K562 (cell line): ENCODE results near the gene NXNL2. TPM values are rescaled to one million over a fixed set of nuclear protein-coding genes. Genes with fewer than 3 reads are reported as not detected.
A peak's percentile ranks its signal among the peaks of the same experiment; 100 is the strongest.

ENCODE experiments used
- ATAC-seq: fragments of 200-7000 bp; cut with Tn5 transposase; 3 replicates; pipeline ENCODE4 v1.9.1; 2020; ENCODE audit warnings: moderate library complexity
- BruUV-seq: library from RNA; stranded (reverse); fragments of 400-500 nt; replicated peaks from 2 replicates; lab custom pipeline; 2021; lab: Mats Ljungman, UMichigan
- CTCF ChIA-PET: fragments of 300-600 bp; formaldehyde crosslinking; extraction: SDS; loops from one replicate; lab custom pipeline; 2021; ENCODE audit warnings: low intra/inter-chr PET ratio; lab: Yijun Ruan, JAX
- POLR2A ChIA-PET: fragments of 300-600, 350-650 bp; sonication (Branson Sonifier 250); formaldehyde crosslinking; extraction: SDS; loops from one replicate; lab custom pipeline; 2021; ENCODE audit warnings: antibody characterized with exemption, inconsistent platforms; lab: Yijun Ruan, JAX
- DNase-seq, 4 experiments: peaks; one replicate each; pipeline versions ENCODE4 v3.0.0 to v3.0.0-alpha.2; 2011 to 2018; ENCODE audit warnings: low spot score in 3 of 4, mixed read lengths in 3 of 4; ENCODE audit errors: extremely low read depth in 1 of 4
- FAIRE-seq: peaks from 2 replicates; lab custom pipeline; 2011; peaks lifted over from hg19 to GRCh38; lab: Jason Lieb, UNC
- H2AFZ ChIP-seq: 2 replicates; pipeline ENCODE4 v1.6.0; 2011; ENCODE audit warnings: low read depth, low read length, control low read depth, inconsistent platforms
- H3K27ac ChIP-seq: fragments of 200-600 bp; 3 replicates; pipeline ENCODE4 v1.8.0; 2011; ENCODE audit warnings: low read depth, mild to moderate bottlenecking, control low read depth, inconsistent platforms, low read length, moderate library complexity, mixed read lengths; ENCODE audit errors: extremely low read depth
- H3K27me3 ChIP-seq, 2 experiments: fragments of 300-600 bp in 1 of 2; 2 replicates in 1 of 2; 3 replicates in 1 of 2; pipeline versions ENCODE4 v1.6.0 to v1.8.0; 2011; ENCODE audit warnings: inconsistent platforms in 2 of 2, low read length in 2 of 2, mild to moderate bottlenecking in 1 of 2, mixed read lengths in 1 of 2, moderate library complexity in 1 of 2; ENCODE audit not compliant: control insufficient read depth in 2 of 2, insufficient read depth in 2 of 2
- H3K36me3 ChIP-seq: fragments of 300-600 bp; 3 replicates; pipeline ENCODE4 v1.8.0; 2011; ENCODE audit warnings: mild to moderate bottlenecking, low read length, inconsistent platforms; ENCODE audit not compliant: control insufficient read depth, insufficient read depth
- H3K4me1 ChIP-seq, 2 experiments: fragments of 200-600 bp in 1 of 2; replicated peaks in 1 of 2; 2 replicates in 1 of 2; 3 replicates in 1 of 2; pipeline versions ENCODE4 v1.5.1 to v1.8.0; 2011; ENCODE audit warnings: inconsistent platforms in 2 of 2, low read length in 2 of 2, mild to moderate bottlenecking in 1 of 2, mixed read lengths in 1 of 2, moderate library complexity in 1 of 2; ENCODE audit not compliant: control insufficient read depth in 2 of 2, insufficient read depth in 2 of 2
- H3K4me2 ChIP-seq: 2 replicates; pipeline ENCODE4 v1.6.1; 2011; ENCODE audit warnings: low read length, control low read depth, inconsistent platforms, mixed read lengths; ENCODE audit not compliant: insufficient read depth
- H3K4me3 ChIP-seq: fragments of 200-600 bp; sonication (generic), shearing (Covaris generic); 2 replicates; pipeline ENCODE4 v1.5.1; 2016; ENCODE audit warnings: control low read depth, inconsistent platforms
- H3K79me2 ChIP-seq: fragments of 200-600 bp; 3 replicates; pipeline ENCODE4 v1.8.0; 2011; ENCODE audit warnings: low read length, inconsistent platforms; ENCODE audit not compliant: control insufficient read depth, insufficient read depth
- H3K9ac ChIP-seq, 2 experiments: 2 replicates each; pipeline versions ENCODE4 v1.6.0 to v1.6.1; 2011; ENCODE audit warnings: low read depth in 2 of 2, low read length in 2 of 2, control low read depth in 1 of 2, inconsistent platforms in 1 of 2, mild to moderate bottlenecking in 1 of 2, mixed read lengths in 1 of 2; ENCODE audit not compliant: insufficient read depth in 1 of 2
- H3K9me1 ChIP-seq: one replicate; pipeline ENCODE4 v1.6.0; 2011; ENCODE audit warnings: inconsistent platforms, mild to moderate bottlenecking, low read length, moderate library complexity; ENCODE audit not compliant: control insufficient read depth, insufficient read depth
- H3K9me3 ChIP-seq: replicated peaks from 2 replicates; pipeline ENCODE4 v1.5.1; 2011; ENCODE audit warnings: low read depth, low read length, inconsistent platforms; ENCODE audit not compliant: control insufficient read depth, insufficient read depth
- H4K20me1 ChIP-seq: replicated peaks from 2 replicates; pipeline ENCODE4 v1.6.1; 2011; ENCODE audit warnings: low read length, inconsistent platforms, mixed read lengths; ENCODE audit not compliant: control insufficient read depth, insufficient read depth
- CEBPG ChIP-seq, 3 experiments: fragments of 200-800 bp in 1 of 3; sonication (Bioruptor generic) in 1 of 3; sonication (generic) in 1 of 3; formaldehyde crosslinking in 1 of 3; IDR thresholded peaks in 2 of 3; conservative IDR thresholded peaks in 1 of 3; 2 replicates each; pipeline versions ENCODE4 v1.6.1 to v1.8.0; 2016 to 2022; ENCODE audit warnings: missing compliant biosample characterization in 2 of 3, missing genetic modification characterization in 2 of 3, mild to moderate bottlenecking in 1 of 3, missing genetic modification reagents in 1 of 3
- CSDE1 ChIP-seq, 2 experiments: fragments of 450-650 bp; IDR thresholded peaks; 2 replicates each; pipeline ENCODE4 v1.6.1; 2016; ENCODE audit warnings: mild to moderate bottlenecking in 1 of 2
- LARP7 ChIP-seq: fragments of 450-650 bp; IDR thresholded peaks from 2 replicates; pipeline ENCODE4 v1.6.1; 2016
- MED1 ChIP-seq: sonication (generic); formaldehyde crosslinking; IDR thresholded peaks from 2 replicates; pipeline ENCODE4 v1.8.1; 2023; ENCODE audit warnings: missing genetic modification reagents, borderline replicate concordance
- MXI1 ChIP-seq: IDR thresholded peaks from 2 replicates; pipeline ENCODE4 v1.6.1; 2011; ENCODE audit warnings: low read depth, mild to moderate bottlenecking, improper control_type of control experiment, low read length
- NCOR1 ChIP-seq: fragments of 450-650 bp; IDR thresholded peaks from 2 replicates; pipeline ENCODE4 v1.6.1; 2016; ENCODE audit warnings: mild to moderate bottlenecking, moderate library complexity
- OTX1 ChIP-seq: fragments of 450-650 bp; formaldehyde crosslinking; IDR thresholded peaks from 2 replicates; pipeline ENCODE4 v1.4.0; 2022; ENCODE audit warnings: mild to moderate bottlenecking
- PKNOX1 ChIP-seq: fragments of 450-650 bp; IDR thresholded peaks from 2 replicates; pipeline ENCODE4 v1.6.1; 2016
- POU5F1 ChIP-seq: fragments of 150-350 bp; IDR thresholded peaks from 2 replicates; pipeline ENCODE4 v1.6.1; 2014; ENCODE audit warnings: borderline replicate concordance, low read length, low read depth, mild to moderate bottlenecking; ENCODE audit not compliant: partially characterized antibody
- TAF15 ChIP-seq: fragments of 200-400 bp; formaldehyde crosslinking; IDR thresholded peaks from 2 replicates; pipeline ENCODE4 v1.6.1; 2017; ENCODE audit warnings: mild to moderate bottlenecking, low read depth, low read length, moderate library complexity
- ZFP1 ChIP-seq: fragments of 450-650 bp; formaldehyde crosslinking; IDR thresholded peaks from 2 replicates; pipeline ENCODE4 v1.4.0; 2020; ENCODE audit warnings: mild to moderate bottlenecking, mixed read lengths
- WGBS: fragments of 100-300 bp; shearing (Covaris generic); methylation state at CpG from one replicate; pipeline ENCODE4 v1.1.6; 2016; ENCODE audit warnings: low coverage, mixed read lengths; ENCODE audit not compliant: insufficient coverage; ENCODE audit errors: missing lambda C conversion rate; 5-methylcytosine and 5-hydroxymethylcytosine counted together
- in situ Hi-C: fragments of 300-500 bp; cut with MboI; formaldehyde crosslinking; loops from 4 replicates; pipeline ENCODE4 v1.15.0; 2018; ENCODE audit warnings: inconsistent platforms, mixed read lengths
- intact Hi-C: fragments of 100-400 bp; cut with micrococcal nuclease; formaldehyde crosslinking; loops from 2 replicates; pipeline ENCODE4 v1.14.2; 2022
- polyA plus RNA-seq, 8 experiments: library from polyadenylated mRNA; depleted of rRNA in 4 of 8; stranded (reverse) in 5 of 8; unstranded in 3 of 8; fragments of >200 nt; fragmentation: Nextera tagmentation in 2 of 8; fragmentation: Illumina TruSeq in 1 of 8; extraction: Ambion mirVana in 2 of 8; extraction: Trizol in 1 of 8; gene quantifications; 2 replicates each; pipeline versions ENCODE4 v1.2.1 to v1.2.3, GENCODE V29; 2011 to 2014; ENCODE audit warnings: inconsistent platforms in 1 of 8, missing spikeins in 1 of 8
- total RNA-seq, 7 experiments: library from RNA; depleted of rRNA in 6 of 7; stranded (reverse); fragments of >200 nt in 6 of 7; fragmentation: Illumina TruSeq in 2 of 7; extraction: Trizol in 2 of 7; gene quantifications; 2 replicates each; pipeline versions ENCODE4 v1.2.1 to v1.2.3, GENCODE V29; 2011 to 2021; ENCODE audit warnings: low replicate concordance in 1 of 7
- TF ChIP-seq, protein P1 (sequence below): fragments of 250-450 bp; sonication (Bioruptor Pico); IDR thresholded peaks from 2 replicates; pipeline ENCODE4 v1.8.0; 2022; ENCODE audit warnings: moderate library complexity, mild to moderate bottlenecking, inconsistent platforms

NXNL2 gene
- total and polyA plus RNA-seq, 9 of the 15 experiments (the other 6 are each of a cell fraction or from before 2014, with no cell fraction given): 0.15 to 0.19 TPM; not detected in 7

DNA sequence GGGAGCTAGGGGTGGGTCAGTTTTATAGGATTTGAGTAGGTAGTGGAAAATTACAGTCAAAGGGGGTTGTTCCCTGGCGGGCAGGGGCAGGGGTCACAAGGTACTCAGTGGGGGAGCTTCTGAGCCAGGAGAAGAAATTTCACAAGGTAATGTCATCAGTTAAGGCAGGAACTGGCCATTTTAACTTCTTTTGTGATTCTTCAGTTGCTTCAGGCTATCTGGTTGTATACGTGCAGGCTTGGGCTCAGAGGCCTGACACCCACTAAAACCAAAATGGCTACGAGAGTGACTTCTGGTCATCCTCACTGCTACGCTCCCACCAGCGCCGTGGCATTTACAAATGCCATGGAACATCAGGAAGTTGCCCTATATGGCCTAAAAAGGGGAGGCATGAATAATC lies 20.7 kb upstream of the NXNL2 start:
- Histone ChIP-seq H3K4me3 (no peak overlapping the region), H3K9ac (no peak overlapping the region), H3K9me3 (no peaks in the 10 kb centered on the region), H3K9me1 (no peaks in the 10 kb centered on the region), H3K36me3 (no peaks in the 10 kb centered on the region), H4K20me1 (no peaks in the 10 kb centered on the region), H3K4me1 (no peaks in the 10 kb centered on the region), H3K27me3 (no peaks in the 10 kb centered on the region), H2AFZ (no peak overlapping the region), H3K79me2 (no peaks in the 10 kb centered on the region), H3K4me2 (no peak overlapping the region), H3K27ac (no peak overlapping the region)
- in situ Hi-C loops (no loop called here), intact Hi-C loops (no loop called here)
- TF ChIP-seq MED1 (no peak), CEBPG (CRISPR knock-in tag; IDR thresholded peaks at IDR 0.05) (peak; percentile 11; the same call in 1 of the 2 replicates), CEBPG (tag; conservative IDR thresholded peaks at IDR 0.05 in 1 of 2, IDR thresholded peaks at IDR 0.05 in 1 of 2) (no peak)
- 10% methylated on average over 6 of the region's 6 CpGs for WGBS
- DNase-seq: no peak
- POLR2A ChIA-PET: no interaction called here
- no peak for ATAC-seq
- FAIRE-seq: no peak
- CTCF ChIA-PET: no interaction called here
- no TSS peak for BruUV-seq

GRCh38 chr9:88521308-88521707 lies 13.7 kb upstream of the NXNL2 start:
- no peak for TF ChIP-seq PKNOX1
- no peak for TF ChIP-seq ZFP1 (CRISPR knock-in tag)
- TF ChIP-seq OTX1 (CRISPR knock-in tag): no peak
- TF ChIP-seq LARP7: no peak
- no peak for TF ChIP-seq NCOR1
- no peak for TF ChIP-seq CSDE1 (IDR thresholded peaks at IDR 0.05)
- no peak for TF ChIP-seq TAF15
- TF ChIP-seq POU5F1: no peak
- TF ChIP-seq, protein P1, sequence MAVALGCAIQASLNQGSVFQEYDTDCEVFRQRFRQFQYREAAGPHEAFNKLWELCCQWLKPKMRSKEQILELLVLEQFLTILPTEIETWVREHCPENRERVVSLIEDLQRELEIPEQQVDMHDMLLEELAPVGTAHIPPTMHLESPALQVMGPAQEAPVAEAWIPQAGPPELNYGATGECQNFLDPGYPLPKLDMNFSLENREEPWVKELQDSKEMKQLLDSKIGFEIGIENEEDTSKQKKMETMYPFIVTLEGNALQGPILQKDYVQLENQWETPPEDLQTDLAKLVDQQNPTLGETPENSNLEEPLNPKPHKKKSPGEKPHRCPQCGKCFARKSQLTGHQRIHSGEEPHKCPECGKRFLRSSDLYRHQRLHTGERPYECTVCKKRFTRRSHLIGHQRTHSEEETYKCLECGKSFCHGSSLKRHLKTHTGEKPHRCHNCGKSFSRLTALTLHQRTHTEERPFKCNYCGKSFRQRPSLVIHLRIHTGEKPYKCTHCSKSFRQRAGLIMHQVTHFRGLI (CRISPR knock-in tag): no peak
- TF ChIP-seq MXI1: no peak
- TF ChIP-seq, all 486 proteins: peak for 0
- no peaks in the 10 kb centered on the region for H3K79me2 ChIP-seq
- H3K9ac ChIP-seq: no peak overlapping the region
- FAIRE-seq (no peak), ATAC-seq (no peak), DNase-seq (no peak)
- no peak overlapping the region for H3K4me2 ChIP-seq
- no peak overlapping the region for H2AFZ ChIP-seq
- H3K36me3 ChIP-seq: no peaks in the 10 kb centered on the region
- CTCF ChIA-PET: no interaction called here
- H3K4me1 ChIP-seq: no peaks in the 10 kb centered on the region
- H3K4me3 ChIP-seq: no peak overlapping the region
- H4K20me1 ChIP-seq: no peaks in the 10 kb centered on the region
- peaks cover 0 to 10% of the 10 kb centered on the region in 2 experiments; a peak in 2 of 5 replicates for H3K27me3 ChIP-seq
- no peak overlapping the region for H3K27ac ChIP-seq
- no peaks in the 10 kb centered on the region for H3K9me1 ChIP-seq
- intact Hi-C loops: no loop called here
- POLR2A ChIA-PET: no interaction called here
- WGBS: 4% methylated on average over 4 of the region's 4 CpGs
- no TSS peak for BruUV-seq
- in situ Hi-C loops: no loop called here
- no peaks in the 10 kb centered on the region for H3K9me3 ChIP-seq
